PC-3 (cell line): ENCODE data around the gene RYR2.

Experiments
- CTCF ChIP-seq: fragments of 300-600 bp; sonication (generic); conservative IDR thresholded peaks from 2 replicates; pipeline ENCODE4 v1.5.1; 2017; ENCODE audit warnings: antibody characterized with exemption, low read depth, mild to moderate bottlenecking, low read length
- EZH2 ChIP-seq: fragments of 300-600 bp; sonication (generic); IDR thresholded peaks from one replicate; pipeline ENCODE4 v1.6.1; 2017; ENCODE audit warnings: antibody characterized with exemption, mild to moderate bottlenecking, low read length; ENCODE audit not compliant: unreplicated experiment

DNA sequence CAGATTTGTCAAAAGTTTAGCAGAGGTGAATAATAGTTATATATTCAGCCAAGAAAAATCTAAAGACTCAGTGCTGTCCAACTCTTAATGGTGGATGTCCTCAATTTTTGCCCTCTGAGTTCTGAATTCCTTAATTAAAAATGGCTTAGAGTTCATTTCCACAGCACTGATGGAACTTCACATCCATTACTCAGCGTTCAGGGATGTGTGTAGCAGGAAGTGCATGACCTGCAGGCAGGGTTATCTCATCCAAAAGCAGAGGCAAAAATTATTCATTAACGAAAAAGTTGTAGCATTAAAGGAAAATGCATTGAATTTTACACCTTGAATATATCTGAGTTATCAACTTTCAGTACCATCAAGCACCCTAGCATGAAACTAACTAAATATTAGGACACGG lies 752.1 kb downstream of the RYR2 start:
- TF ChIP-seq CTCF, result no peak
- TF ChIP-seq EZH2, result no peak
